Measurements from ENCODE around the gene HSD11B1. TPM values are rescaled to one million over a fixed set of nuclear protein-coding genes. Genes with fewer than 3 reads are reported as not detected.

The HSD11B1 gene
- polyA plus RNA-seq, 1 donor from 2014 or later = not detected

DNA sequence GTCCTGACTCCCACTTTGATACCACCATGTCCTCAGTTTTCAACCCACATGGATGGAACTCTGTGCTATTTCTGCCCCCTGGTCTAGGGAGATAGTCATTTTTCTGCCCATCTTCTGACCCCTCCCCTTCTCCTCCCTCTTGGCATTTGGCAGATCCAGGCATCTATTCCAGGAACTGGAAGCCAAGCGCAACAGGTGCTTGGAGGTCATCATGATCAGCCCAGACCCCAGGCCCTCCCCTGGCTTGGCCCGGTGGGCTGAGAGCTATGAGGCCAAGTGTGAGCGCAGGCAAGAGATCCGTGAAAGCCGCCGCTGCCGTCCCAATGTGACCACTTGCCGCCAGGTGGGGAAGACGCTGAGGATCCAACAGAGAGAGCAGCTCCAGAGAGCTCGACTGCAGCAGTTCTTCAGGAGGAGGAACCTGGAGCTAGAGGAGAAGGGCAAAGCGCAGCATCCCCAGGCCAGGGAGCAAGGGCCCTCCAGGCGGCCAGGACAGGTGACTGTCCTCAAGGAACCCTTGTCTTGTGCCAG lies 55.2 kb downstream of the HSD11B1 start:
- H3F3A ChIP-seq (ENCODE audit: insufficient read depth, low read length, poor library complexity, severe bottlenecking) = no peaks in the 10 kb centered on the region

DNA sequence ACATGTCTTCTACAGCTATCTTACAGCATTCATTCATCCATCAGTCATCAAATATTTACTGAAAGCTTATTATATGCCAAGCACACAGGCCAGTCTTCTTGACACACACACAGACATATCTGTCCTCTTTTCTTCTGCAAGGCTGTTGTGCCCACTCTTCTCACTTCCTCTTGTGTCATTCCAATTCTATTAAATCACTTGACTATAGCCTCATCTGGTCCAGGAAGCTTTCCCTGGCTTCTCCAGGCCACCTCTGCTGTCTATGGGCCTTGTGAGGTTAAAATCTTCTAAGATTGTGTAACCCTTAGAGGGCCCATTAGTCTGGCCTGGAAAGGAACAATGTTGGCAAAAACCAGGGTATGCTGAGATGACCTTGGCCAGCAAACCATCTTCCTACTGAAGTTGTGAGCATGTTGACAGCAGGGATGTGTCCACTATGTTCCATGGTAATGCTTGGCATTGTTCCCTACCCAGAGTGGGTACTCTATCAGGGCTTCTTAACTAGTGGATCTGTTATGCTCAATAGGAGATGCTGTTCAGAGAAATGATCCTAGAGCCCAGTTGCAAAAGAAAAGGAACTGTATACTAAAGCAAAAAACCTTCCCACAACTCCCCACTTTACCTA lies 56.5 kb downstream of the HSD11B1 start:
- Histone ChIP-seq H3K4me2 (ENCODE audit: low read length) (no peak overlapping the region), H3K4me3 (ENCODE audit: low read length) (no peak overlapping the region), H3K27me3 (ENCODE audit: insufficient read depth, low read depth, low read length) (no peaks in the 10 kb centered on the region), H3K9me3 (ENCODE audit: low read length) (no peaks in the 10 kb centered on the region), H4K20me1 (ENCODE audit: insufficient read depth) (no peaks in the 10 kb centered on the region), H3F3A (ENCODE audit: insufficient read depth, low read length, poor library complexity, severe bottlenecking) (no peaks in the 10 kb centered on the region), H3K9me2 (ENCODE audit: insufficient read depth, low read length) (no peaks in the 10 kb centered on the region), H3K79me2 (replicated peaks; ENCODE audit: insufficient read depth, low read length) (no peaks in the 10 kb centered on the region), H2AFZ (ENCODE audit: low read depth, low read length) (no peak overlapping the region), H3K27ac (ENCODE audit: low read length) (no peak overlapping the region), H3K36me3 (ENCODE audit: insufficient read depth, low read length) (no peaks in the 10 kb centered on the region), H3K9ac (ENCODE audit: low read length) (no peak overlapping the region)
- TF ChIP-seq SMC3 (conservative IDR thresholded peaks at IDR 0.05; ENCODE audit: poor library complexity) = no peak
- no peak for TF ChIP-seq EZH2 (IDR thresholded peaks at IDR 0.05; ENCODE audit: borderline replicate concordance, insufficient read depth, low read length, poor library complexity, severe bottlenecking)
- no peak for TF ChIP-seq TAF1 (IDR thresholded peaks at IDR 0.05; ENCODE audit: low read depth)
- no peak for TF ChIP-seq RAD21 (conservative IDR thresholded peaks at IDR 0.05)
- no peak for TF ChIP-seq EP300 (conservative IDR thresholded peaks at IDR 0.05; ENCODE audit: poor library complexity, severe bottlenecking)
- TF ChIP-seq, protein P1, sequence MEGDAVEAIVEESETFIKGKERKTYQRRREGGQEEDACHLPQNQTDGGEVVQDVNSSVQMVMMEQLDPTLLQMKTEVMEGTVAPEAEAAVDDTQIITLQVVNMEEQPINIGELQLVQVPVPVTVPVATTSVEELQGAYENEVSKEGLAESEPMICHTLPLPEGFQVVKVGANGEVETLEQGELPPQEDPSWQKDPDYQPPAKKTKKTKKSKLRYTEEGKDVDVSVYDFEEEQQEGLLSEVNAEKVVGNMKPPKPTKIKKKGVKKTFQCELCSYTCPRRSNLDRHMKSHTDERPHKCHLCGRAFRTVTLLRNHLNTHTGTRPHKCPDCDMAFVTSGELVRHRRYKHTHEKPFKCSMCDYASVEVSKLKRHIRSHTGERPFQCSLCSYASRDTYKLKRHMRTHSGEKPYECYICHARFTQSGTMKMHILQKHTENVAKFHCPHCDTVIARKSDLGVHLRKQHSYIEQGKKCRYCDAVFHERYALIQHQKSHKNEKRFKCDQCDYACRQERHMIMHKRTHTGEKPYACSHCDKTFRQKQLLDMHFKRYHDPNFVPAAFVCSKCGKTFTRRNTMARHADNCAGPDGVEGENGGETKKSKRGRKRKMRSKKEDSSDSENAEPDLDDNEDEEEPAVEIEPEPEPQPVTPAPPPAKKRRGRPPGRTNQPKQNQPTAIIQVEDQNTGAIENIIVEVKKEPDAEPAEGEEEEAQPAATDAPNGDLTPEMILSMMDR (IDR thresholded peaks at IDR 0.05; ENCODE audit: poor library complexity, severe bottlenecking) = no peak
- TF ChIP-seq REST (IDR thresholded peaks at IDR 0.05; ENCODE audit: borderline replicate concordance) = no peak
- no peak for TF ChIP-seq POLR2AphosphoS5 (IDR thresholded peaks at IDR 0.05)
- no peak for TF ChIP-seq MXI1 (conservative IDR thresholded peaks at IDR 0.05; ENCODE audit: poor library complexity, severe bottlenecking)

More for the DNA sequence above, 55.2 kb downstream of the HSD11B1 start:
- no peak overlapping the region for H3K4me2 ChIP-seq (ENCODE audit: low read length)
- H3K9me3 ChIP-seq (ENCODE audit: low read length) = no peaks in the 10 kb centered on the region
- no peak overlapping the region for H3K4me3 ChIP-seq (ENCODE audit: low read length)
- H3K79me2 ChIP-seq (replicated peaks; ENCODE audit: insufficient read depth, low read length) = no peaks in the 10 kb centered on the region
- H3K36me3 ChIP-seq (ENCODE audit: insufficient read depth, low read length) = no peaks in the 10 kb centered on the region
- no peak overlapping the region for H2AFZ ChIP-seq (ENCODE audit: low read depth, low read length)
- no peaks in the 10 kb centered on the region for H3K27me3 ChIP-seq (ENCODE audit: insufficient read depth, low read depth, low read length)
- H3K9ac ChIP-seq (ENCODE audit: low read length) = no peak overlapping the region
- no peaks in the 10 kb centered on the region for H3K9me2 ChIP-seq (ENCODE audit: insufficient read depth, low read length)
- no peaks in the 10 kb centered on the region for H4K20me1 ChIP-seq (ENCODE audit: insufficient read depth)
- H3K27ac ChIP-seq (ENCODE audit: low read length) = no peak overlapping the region
- no peak for TF ChIP-seq POLR2AphosphoS5 (IDR thresholded peaks at IDR 0.05)
- TF ChIP-seq TAF1 (IDR thresholded peaks at IDR 0.05; ENCODE audit: low read depth) = no peak
